Neural cell (in vitro differentiated cells): ENCODE measurements around the gene TESMIN.

Experiments
- CTCF ChIP-seq: fragments of 450-650 bp; IDR thresholded peaks from 2 replicates; pipeline ENCODE4 v1.5.1; 2014; ENCODE audit warnings: antibody characterized with exemption, mild to moderate bottlenecking, moderate library complexity; ENCODE audit not compliant: poor library complexity, severe bottlenecking
- EZH2 ChIP-seq: fragments of 200-600, 300-800 bp; shearing (Covaris generic), sonication (generic); IDR thresholded peaks from 2 replicates; pipeline ENCODE4 v1.6.1; 2014; ENCODE audit warnings: antibody characterized with exemption, low read length, borderline replicate concordance, mild to moderate bottlenecking; ENCODE audit not compliant: insufficient read depth, poor library complexity, severe bottlenecking
- POLR2AphosphoS5 ChIP-seq: IDR thresholded peaks from 2 replicates; pipeline ENCODE4 v1.6.1; 2012
- TAF1 ChIP-seq: IDR thresholded peaks from 2 replicates; pipeline ENCODE4 v1.6.1; 2012; ENCODE audit warnings: low read depth

GRCh38 chr11:68670208-68670992, 80.9 kb downstream of the TESMIN start:
- no peak for TF ChIP-seq TAF1
- TF ChIP-seq CTCF, result no peak
- TF ChIP-seq POLR2AphosphoS5, result no peak
- no peak for TF ChIP-seq EZH2
